Measurements from ENCODE around the gene SNTA1. TPM values are rescaled to one million over a fixed set of nuclear protein-coding genes. Genes with fewer than 3 reads are reported as not detected.
A peak's percentile ranks its signal among the peaks of the same experiment; 100 is the strongest.
"Not testable (repeated sequence)": the region's sequence is repeated elsewhere in the genome, so short reads cannot be mapped to it uniquely, and the experiment has no call there.

SNTA1 gene
- total and polyA plus RNA-seq, 7 donors: 36.6 to 196 (median 139) TPM

DNA sequence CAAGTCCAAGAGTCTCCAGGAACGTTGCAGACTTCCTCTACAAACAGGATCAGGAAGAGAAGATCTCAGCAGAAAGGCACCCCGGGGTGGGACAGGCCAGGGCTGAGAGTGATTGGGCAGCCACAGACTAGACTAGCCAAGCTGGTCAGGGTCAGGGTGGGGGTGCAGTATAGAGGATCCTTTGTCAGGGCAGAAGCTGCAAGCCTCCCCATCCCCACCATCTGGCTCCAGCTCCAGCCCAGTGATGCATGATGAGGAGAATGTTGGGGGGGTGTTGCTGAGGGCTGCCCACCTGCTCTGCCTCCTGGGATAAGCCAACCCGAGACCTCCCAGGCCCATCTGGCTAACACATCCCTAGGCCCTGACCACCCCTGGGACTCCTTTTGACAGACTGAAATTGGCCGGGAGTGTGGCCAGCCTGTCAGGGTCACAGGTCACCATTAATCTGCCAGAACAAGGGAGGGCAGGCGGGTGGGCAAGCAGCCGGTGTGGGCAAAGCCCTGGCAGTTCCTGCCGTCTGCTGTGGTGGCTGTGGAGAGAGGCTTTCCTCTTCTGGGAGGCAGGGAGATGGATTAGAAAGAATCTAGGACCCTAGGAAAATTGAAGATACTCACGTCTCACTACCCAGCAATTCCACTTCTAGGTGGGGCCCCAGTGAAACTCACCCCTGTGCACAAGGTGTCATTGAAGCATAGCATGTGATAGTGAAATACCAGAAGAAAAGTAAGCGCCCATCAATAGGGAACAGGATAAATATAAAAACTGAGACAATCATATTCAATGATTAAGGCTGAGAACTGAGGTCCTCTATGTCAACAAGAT, 22.1 kb upstream of the SNTA1 start:
- no peaks in the 10 kb centered on the region for H3K9me3 ChIP-seq
- ATAC-seq (peak in 1 of 4 donors; percentile 31), DNase-seq (no peak)
- no peaks in the 10 kb centered on the region for H3K27me3 ChIP-seq (ENCODE audit: insufficient read depth in 3 of 3, low read length in 2 of 3)
- no peak overlapping the region for H3K4me3 ChIP-seq
- no peak overlapping the region for H3K27ac ChIP-seq
- 56 to 65% (median 58%) methylated on average over 9 of the region's 9 CpGs for WGBS, 3 donors
- no peaks in the 10 kb centered on the region for H3K4me1 ChIP-seq
- TF ChIP-seq, protein P1, sequence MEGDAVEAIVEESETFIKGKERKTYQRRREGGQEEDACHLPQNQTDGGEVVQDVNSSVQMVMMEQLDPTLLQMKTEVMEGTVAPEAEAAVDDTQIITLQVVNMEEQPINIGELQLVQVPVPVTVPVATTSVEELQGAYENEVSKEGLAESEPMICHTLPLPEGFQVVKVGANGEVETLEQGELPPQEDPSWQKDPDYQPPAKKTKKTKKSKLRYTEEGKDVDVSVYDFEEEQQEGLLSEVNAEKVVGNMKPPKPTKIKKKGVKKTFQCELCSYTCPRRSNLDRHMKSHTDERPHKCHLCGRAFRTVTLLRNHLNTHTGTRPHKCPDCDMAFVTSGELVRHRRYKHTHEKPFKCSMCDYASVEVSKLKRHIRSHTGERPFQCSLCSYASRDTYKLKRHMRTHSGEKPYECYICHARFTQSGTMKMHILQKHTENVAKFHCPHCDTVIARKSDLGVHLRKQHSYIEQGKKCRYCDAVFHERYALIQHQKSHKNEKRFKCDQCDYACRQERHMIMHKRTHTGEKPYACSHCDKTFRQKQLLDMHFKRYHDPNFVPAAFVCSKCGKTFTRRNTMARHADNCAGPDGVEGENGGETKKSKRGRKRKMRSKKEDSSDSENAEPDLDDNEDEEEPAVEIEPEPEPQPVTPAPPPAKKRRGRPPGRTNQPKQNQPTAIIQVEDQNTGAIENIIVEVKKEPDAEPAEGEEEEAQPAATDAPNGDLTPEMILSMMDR (IDR thresholded peaks at IDR 0.05): no peak
- intact Hi-C loops (cut with DNase I): no loop called here
- no peaks in the 10 kb centered on the region for H3K36me3 ChIP-seq (ENCODE audit: insufficient read depth in 1 of 2, low read depth in 1 of 2)

DNA sequence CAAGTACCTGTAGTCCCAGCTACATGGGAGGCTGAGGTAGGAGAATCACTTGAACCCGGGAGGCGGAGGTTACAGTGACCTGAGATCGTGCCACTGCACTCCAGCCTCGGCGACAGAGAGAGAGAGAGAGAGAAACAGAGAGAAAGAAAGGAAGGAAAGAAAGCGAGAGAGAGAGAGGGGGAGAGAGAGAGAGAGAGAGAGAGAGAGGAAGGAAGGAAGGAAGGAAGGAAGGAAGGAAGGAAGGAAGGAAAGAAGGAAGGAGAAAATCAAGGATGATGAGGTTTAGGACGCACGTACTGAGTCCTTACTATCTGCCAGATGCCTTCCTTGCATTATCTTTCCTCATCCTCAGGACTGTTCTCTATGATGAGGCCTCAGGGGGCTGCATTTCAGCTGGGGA, 21.2 kb upstream of the SNTA1 start:
- intact Hi-C loops (cut with DNase I): loop anchor here in 1 of 2 donors (5.0 kb wide), 2 partner anchors 188 to 203 kb away; partner anchors contain the start of gene ACTL10
- not testable (repeated sequence) for H3K27me3 ChIP-seq (ENCODE audit: insufficient read depth in 3 of 3, low read length in 2 of 3); DNase-seq; H3K27ac ChIP-seq; ATAC-seq; H3K4me1 ChIP-seq; H3K9me3 ChIP-seq; H3K4me3 ChIP-seq; H3K36me3 ChIP-seq (ENCODE audit: insufficient read depth in 1 of 2, low read depth in 1 of 2)
- WGBS, 3 donors: 92 to 94% (median 92%) methylated on average over 8 of the region's 8 CpGs

DNA sequence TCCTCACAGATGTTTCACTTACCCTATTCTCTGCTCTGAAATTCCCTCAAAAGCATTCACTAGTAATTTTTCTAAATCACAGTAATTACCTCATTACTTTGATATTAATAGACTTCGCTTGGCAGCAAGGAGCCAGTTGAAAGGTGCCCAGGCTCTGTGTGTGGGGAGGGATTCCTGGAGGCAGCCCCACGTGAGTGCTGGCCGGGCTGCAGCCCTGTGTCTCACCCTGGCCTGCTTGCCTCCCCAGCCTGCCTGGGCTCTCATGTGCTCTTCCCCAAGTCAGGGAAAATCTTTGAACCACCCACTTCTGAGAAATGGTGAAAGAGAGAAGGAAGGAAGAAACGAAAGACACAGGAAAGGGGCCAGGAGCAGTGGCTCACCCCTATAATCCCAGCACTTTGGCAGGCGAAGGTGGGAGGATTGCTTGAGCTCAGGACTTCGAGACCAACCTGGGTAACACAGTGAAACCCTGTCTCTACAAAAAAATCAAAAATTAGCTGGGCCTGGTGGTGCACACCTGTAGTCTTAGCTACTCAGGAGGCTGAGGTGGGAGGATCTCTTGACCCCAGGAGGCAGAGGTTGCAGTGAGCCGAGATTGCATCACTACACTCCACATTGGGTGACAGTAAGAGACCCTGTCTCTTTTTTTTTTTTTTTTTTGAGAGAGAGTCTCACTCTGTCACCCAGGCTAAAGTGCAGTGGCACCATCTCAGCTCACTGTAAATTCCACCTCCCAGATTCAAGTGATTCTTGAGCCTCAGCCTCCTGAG, 20.0 kb upstream of the SNTA1 start:
- 52 to 66% (median 53%) methylated on average over 7 of the region's 7 CpGs for WGBS, 3 donors
- H3K9me3 ChIP-seq: no peaks in the 10 kb centered on the region
- DNase-seq (no peak), ATAC-seq (peak; percentile 52 to 80 (median 67))
- H3K36me3 ChIP-seq (ENCODE audit: insufficient read depth in 1 of 2, low read depth in 1 of 2): no peaks in the 10 kb centered on the region
- H3K27ac ChIP-seq: no peak overlapping the region
- no peaks in the 10 kb centered on the region for H3K4me1 ChIP-seq
- no peaks in the 10 kb centered on the region for H3K27me3 ChIP-seq (ENCODE audit: insufficient read depth in 3 of 3, low read length in 2 of 3)
- intact Hi-C loops (cut with DNase I): loop anchor here in 1 of 2 donors (5.0 kb wide), 2 partner anchors 189 to 204 kb away; partner anchors contain the start of gene ACTL10
- no peak overlapping the region for H3K4me3 ChIP-seq
- TF ChIP-seq, protein P1 (IDR thresholded peaks at IDR 0.05): no peak

DNA sequence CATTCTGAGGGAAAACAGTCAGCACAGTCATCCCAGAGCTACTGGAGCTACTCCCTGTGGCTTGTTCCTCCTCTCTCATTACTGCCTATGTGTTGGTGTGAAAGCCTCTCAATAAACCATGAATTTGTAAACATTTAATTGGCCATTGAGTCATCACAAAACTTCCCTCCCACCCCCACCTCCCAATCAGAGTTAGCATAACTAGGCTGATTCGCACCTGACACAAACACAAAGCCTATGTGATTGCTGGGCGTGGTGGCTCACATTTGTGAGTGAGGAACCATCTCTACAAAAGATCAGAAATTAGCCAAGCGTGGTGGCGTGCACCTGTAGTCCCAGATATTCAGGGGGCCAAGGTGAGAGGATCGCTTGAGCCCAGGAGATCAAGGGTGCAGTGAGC, 17.1 kb upstream of the SNTA1 start:
- intact Hi-C loops (cut with DNase I): loop anchor here in 1 of 2 donors (5.0 kb wide), 2 partner anchors 192 to 207 kb away; partner anchors contain the start of gene ACTL10

More for the DNA sequence above, 17.1 kb upstream of the SNTA1 start:
- no peak for ATAC-seq
- DNase-seq: no peak
- Histone ChIP-seq H3K9me3 (no peaks in the 10 kb centered on the region), H3K4me3 (no peak overlapping the region), H3K27ac (no peak overlapping the region), H3K27me3 (ENCODE audit: insufficient read depth in 3 of 3, low read length in 2 of 3) (no peaks in the 10 kb centered on the region), H3K36me3 (ENCODE audit: insufficient read depth in 1 of 2, low read depth in 1 of 2) (no peaks in the 10 kb centered on the region), H3K4me1 (no peaks in the 10 kb centered on the region)
- TF ChIP-seq, protein P1 (IDR thresholded peaks at IDR 0.05): no peak
- WGBS, 3 donors: 94 to 97% (median 96%) methylated on average over 5 of the region's 5 CpGs
